ENCODE measurements around the gene BCAR1.
"Not testable (repeated sequence)": the region's sequence is repeated elsewhere in the genome, so short reads cannot be mapped to it uniquely, and the experiment has no call there.

The BCAR1 gene

DNA sequence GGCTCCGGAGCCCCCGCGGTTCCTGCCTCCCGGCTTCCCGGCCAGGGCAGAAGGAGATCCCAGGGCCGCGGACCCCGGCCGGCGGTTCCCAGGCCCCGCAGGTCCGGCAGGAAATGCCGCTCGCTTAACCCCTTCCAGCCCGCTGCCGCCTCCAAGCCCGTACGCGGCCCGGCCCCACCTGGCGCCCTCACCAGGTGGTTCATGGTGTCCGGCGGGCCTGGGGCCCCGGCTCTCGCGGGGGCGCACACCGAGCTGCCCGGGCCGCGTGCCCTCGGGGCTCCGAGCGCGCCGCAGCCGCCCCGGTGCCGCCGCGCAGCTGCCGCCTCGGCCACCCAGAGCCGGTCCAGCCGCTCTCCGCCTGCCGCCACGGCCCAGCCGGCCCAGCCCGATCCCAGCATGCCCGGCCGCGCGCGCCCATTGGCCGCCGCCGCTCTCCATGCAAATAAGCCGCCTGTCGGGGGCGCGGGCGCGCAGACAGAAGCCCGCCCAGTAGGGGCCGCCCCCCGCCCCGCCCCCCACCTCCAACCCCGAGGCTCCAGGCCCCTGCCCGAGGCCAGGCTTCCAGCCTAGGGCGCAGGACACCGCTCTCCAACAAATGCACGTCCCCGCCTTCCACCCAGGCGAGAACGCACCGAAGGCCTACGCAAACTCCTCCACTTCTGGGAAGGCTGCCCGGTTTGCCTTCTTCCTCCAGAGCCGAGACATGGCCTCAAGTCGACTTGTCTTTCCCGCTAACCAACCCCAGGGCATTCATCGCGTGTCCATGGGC lies at the start of gene BCAR1:
Gene BCAR1 (minus strand): TSS at position 345 of the 769 bp plus-strand sequence. CDS start 142 bp downstream, at position 203.
- peak; percentile 68 for DNase-seq (ENCODE audit: low spot score)

GRCh38 chr16:75298267-75298666 lies 46.8 kb upstream of the BCAR1 start:
- no peak for DNase-seq (ENCODE audit: low spot score)

- no peak for DNase-seq (ENCODE audit: low spot score)
Observed at GRCh38 chr16:75296606-75297005, 45.2 kb upstream of the BCAR1 start.

GRCh38 chr16:75294773-75295459 lies 43.5 kb upstream of the BCAR1 start:
- DNase-seq (ENCODE audit: low spot score): no peak

DNA sequence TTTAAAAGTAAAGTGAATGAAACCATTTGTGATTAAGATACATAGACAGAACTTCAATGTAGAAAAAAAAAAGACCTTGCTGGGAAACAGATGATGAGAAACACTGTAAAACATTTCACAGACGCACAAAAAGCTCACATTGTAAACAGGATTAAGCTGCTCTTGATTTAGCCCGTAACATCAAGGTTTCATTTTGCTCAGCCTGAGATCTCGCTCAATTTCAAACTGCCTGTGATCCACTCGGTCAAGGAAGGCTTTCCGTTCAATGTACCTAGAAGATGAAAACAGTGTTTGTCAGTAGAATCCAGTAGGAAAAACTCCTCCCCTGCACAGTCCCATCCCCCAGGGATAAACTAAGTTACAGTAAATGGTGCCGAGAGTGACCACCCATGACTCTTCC lies 42.3 kb upstream of the BCAR1 start:
- no peak for DNase-seq (ENCODE audit: low spot score)

GRCh38 chr16:75293173-75293572 lies 41.7 kb upstream of the BCAR1 start:
- no peak for DNase-seq (ENCODE audit: low spot score)

- DNase-seq (ENCODE audit: low spot score): no peak
Observed at GRCh38 chr16:75292691-75293090, 41.3 kb upstream of the BCAR1 start.

GRCh38 chr16:75289189-75289588 lies 37.8 kb upstream of the BCAR1 start:
- no peak for DNase-seq (ENCODE audit: low spot score)

- no peak for DNase-seq (ENCODE audit: low spot score)
Observed at GRCh38 chr16:75288596-75289120, 37.2 kb upstream of the BCAR1 start.

DNA sequence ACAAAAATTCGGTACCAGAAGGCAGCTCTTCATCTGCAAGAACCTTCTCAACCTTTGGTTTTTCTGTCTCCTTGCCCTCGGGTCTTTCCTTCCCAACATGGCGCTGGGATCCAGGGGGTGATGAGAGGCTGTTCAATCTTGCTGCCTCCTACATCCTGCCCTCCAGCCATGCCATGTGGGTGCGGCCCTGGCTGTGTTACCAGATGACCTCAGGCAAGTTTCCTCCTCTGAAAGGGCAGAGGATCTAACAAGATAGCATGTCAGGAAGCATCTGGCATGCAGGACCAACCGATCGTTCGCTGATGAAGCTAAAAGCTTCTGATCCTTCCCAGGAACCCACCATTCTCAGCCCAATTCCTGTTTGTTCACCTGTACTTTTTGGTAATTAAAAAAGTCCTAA lies 36.8 kb upstream of the BCAR1 start:
- no peak for DNase-seq (ENCODE audit: low spot score)

- no peak for DNase-seq (ENCODE audit: low spot score)
Observed at GRCh38 chr16:75287708-75288107, 36.3 kb upstream of the BCAR1 start.

DNA sequence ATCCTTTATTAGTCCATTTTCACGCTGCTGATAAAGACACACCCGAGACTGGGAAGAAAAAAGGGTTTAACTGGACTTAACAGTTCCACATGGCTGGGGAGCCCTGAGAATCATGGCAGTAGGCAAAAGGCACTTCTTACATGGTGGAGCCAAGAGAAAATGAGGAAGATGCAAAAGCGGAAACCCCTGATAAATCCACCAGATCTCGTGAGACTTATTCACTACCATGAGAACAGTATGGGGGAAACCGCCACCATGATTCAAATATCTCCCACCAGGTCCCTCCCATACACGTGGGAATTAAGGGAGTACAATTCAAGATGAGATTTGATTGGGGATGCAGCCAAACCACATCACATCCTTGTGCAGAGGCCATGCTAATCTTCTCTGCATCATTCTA lies 35.0 kb upstream of the BCAR1 start:
- no peak for DNase-seq (ENCODE audit: low spot score)

DNA sequence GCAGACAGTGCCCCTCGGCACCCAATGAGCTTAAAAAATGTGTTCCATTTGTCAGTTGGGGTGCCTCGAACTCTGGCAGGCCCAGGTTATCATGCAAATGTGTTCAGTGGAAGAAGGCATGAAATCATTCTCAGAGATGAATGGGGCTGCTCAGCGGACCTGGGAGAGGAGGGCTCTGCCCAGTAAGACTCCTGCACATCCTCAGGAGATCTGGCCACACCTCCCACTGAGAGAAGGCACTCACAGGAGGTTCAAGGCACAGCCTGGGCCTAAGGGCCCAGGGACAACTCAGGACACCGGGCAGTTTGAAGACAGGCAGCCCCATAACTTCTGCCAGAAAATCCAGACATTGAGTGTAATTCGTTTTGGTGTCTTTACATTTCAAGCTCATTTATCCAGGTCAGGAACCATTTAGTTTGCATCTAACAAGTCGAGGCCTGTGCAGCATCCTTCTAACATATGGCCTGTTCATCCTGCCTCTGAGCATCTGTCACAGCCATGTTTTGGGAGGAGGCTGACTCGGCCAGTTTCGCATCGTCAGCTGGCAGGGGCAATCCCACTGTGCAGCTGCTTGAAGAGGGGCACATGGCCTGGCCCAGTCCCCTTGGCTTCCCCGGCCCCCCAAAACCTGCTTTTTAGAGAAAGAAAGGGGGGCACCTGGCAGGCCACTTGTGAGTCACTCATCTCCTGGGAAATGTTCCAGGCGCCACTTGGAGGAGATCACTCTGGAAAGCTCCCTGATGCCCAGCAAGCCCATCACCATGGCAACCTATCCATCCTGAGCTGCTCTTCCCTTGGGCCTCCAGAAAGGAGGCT lies 31.2 kb upstream of the BCAR1 start:
- no peak for DNase-seq (ENCODE audit: low spot score)

GRCh38 chr16:75281826-75282225 lies 30.4 kb upstream of the BCAR1 start:
- no peak for DNase-seq (ENCODE audit: low spot score)

DNA sequence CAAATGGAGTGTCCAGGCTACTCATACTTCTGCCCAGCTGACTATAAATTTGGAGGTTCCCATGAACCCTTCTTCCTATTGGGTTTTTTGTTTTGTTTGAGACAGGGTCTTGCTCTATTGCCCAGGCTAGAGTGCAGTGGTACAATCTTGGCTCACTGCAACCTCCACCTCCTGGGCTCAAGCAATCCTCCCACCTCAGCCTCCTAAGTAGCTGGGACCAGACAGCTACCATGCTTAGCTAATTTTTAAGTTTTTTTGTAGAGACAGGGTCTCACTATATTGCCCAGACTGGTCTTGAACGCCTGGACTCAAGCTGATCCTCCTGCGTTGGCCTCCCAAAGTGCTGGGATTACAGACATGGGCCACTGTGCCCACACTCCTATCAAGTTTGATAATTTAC lies 29.6 kb upstream of the BCAR1 start:
- DNase-seq (ENCODE audit: low spot score): not testable (repeated sequence)

- DNase-seq (ENCODE audit: low spot score): no peak
Observed at GRCh38 chr16:75280331-75280804, 28.9 kb upstream of the BCAR1 start.

- peak; percentile 40 for DNase-seq (ENCODE audit: low spot score)
Observed at GRCh38 chr16:75279305-75279704, 27.9 kb upstream of the BCAR1 start.

- DNase-seq (ENCODE audit: low spot score): no peak
Observed at GRCh38 chr16:75273054-75273925, 21.9 kb upstream of the BCAR1 start.

GRCh38 chr16:75272629-75273028 lies 21.2 kb upstream of the BCAR1 start:
- DNase-seq (ENCODE audit: low spot score): not testable (repeated sequence)

GRCh38 chr16:75272097-75272551 lies 20.7 kb upstream of the BCAR1 start:
- no peak for DNase-seq (ENCODE audit: low spot score)

GRCh38 chr16:75271441-75272096 lies 20.1 kb upstream of the BCAR1 start:
- no peak for DNase-seq (ENCODE audit: low spot score)
